ENCODE data around the gene FILIP1L.

Gene FILIP1L

GRCh38 chr3:99903869-99904268 is 210.4 kb downstream of the FILIP1L start:
- TF ChIP-seq EZH2phosphoT487 (IDR thresholded peaks at IDR 0.05; ENCODE audit: low read length), result no peak
- TF ChIP-seq EZH2 (optimal IDR thresholded peaks at IDR 0.05; ENCODE audit: low read depth, low read length), result no peak
- no peak for TF ChIP-seq CTCF (IDR thresholded peaks at IDR 0.05; ENCODE audit: low read length)
- no peaks in the 10 kb centered on the region for H3F3A ChIP-seq (ENCODE audit: insufficient read depth, low read length)
- peaks cover 15% of the 10 kb centered on the region for H3K4me1 ChIP-seq (ENCODE audit: low read length)
- H3K36me3 ChIP-seq (replicated peaks; ENCODE audit: insufficient read depth, low read length), result no peaks in the 10 kb centered on the region
- DNase-seq, result no peak
- no peak overlapping the region for H2AFZ ChIP-seq (ENCODE audit: low read length)
- no peaks in the 10 kb centered on the region for H4K20me1 ChIP-seq (ENCODE audit: insufficient read depth, low read length)
- no peak overlapping the region for H3K27ac ChIP-seq (ENCODE audit: low read length)
- no peak overlapping the region for H3K4me2 ChIP-seq (ENCODE audit: low read depth, low read length)
- no peaks in the 10 kb centered on the region for H3K9me2 ChIP-seq (replicated peaks; ENCODE audit: insufficient read depth, low read length)
- no peaks in the 10 kb centered on the region for H3K27me3 ChIP-seq (replicated peaks; ENCODE audit: insufficient read depth, low read length)
- H3K79me2 ChIP-seq (ENCODE audit: low read length), result no peaks in the 10 kb centered on the region
- no peak overlapping the region for H3K9ac ChIP-seq (ENCODE audit: low read length)
- H3K4me3 ChIP-seq (ENCODE audit: low read length), result no peak overlapping the region
- no peaks in the 10 kb centered on the region for H3K9me3 ChIP-seq (replicated peaks; ENCODE audit: insufficient read depth, low read length)

- Histone ChIP-seq H3F3A (ENCODE audit: insufficient read depth, low read length) (no peaks in the 10 kb centered on the region), H3K4me1 (ENCODE audit: low read length) (0 out of 2 replicates have a peak, but pooled peaks cover 4% of the 10 kb centered on the region), H3K4me3 (ENCODE audit: low read length) (no peak overlapping the region), H3K9ac (ENCODE audit: low read length) (no peak overlapping the region), H3K9me2 (replicated peaks; ENCODE audit: insufficient read depth, low read length) (no peaks in the 10 kb centered on the region), H3K79me2 (ENCODE audit: low read length) (no peaks in the 10 kb centered on the region), H2AFZ (ENCODE audit: low read length) (no peak overlapping the region), H4K20me1 (ENCODE audit: insufficient read depth, low read length) (no peaks in the 10 kb centered on the region), H3K4me2 (ENCODE audit: low read depth, low read length) (no peak overlapping the region), H3K36me3 (replicated peaks; ENCODE audit: insufficient read depth, low read length) (no peaks in the 10 kb centered on the region), H3K27ac (ENCODE audit: low read length) (no peak overlapping the region), H3K27me3 (replicated peaks; ENCODE audit: insufficient read depth, low read length) (no peaks in the 10 kb centered on the region), H3K9me3 (replicated peaks; ENCODE audit: insufficient read depth, low read length) (no peaks in the 10 kb centered on the region)
- TF ChIP-seq EZH2 (optimal IDR thresholded peaks at IDR 0.05; ENCODE audit: low read depth, low read length) (no peak), CTCF (IDR thresholded peaks at IDR 0.05; ENCODE audit: low read length) (no peak), EZH2phosphoT487 (IDR thresholded peaks at IDR 0.05; ENCODE audit: low read length) (no peak)
- DNase-seq, result no peak
Measured at GRCh38 chr3:99902091-99902490, 212.2 kb downstream of the FILIP1L start.

- Histone ChIP-seq H3K27ac (ENCODE audit: low read length) (no peak overlapping the region), H3K4me3 (ENCODE audit: low read length) (no peak overlapping the region), H3K9me3 (replicated peaks; ENCODE audit: insufficient read depth, low read length) (no peaks in the 10 kb centered on the region), H3K4me1 (ENCODE audit: low read length) (0 out of 2 replicates have a peak, but pooled peaks cover 4% of the 10 kb centered on the region), H3K36me3 (replicated peaks; ENCODE audit: insufficient read depth, low read length) (no peaks in the 10 kb centered on the region), H3K79me2 (ENCODE audit: low read length) (no peaks in the 10 kb centered on the region), H3K4me2 (ENCODE audit: low read depth, low read length) (no peak overlapping the region), H3F3A (ENCODE audit: insufficient read depth, low read length) (no peaks in the 10 kb centered on the region), H3K9ac (ENCODE audit: low read length) (no peak overlapping the region), H4K20me1 (ENCODE audit: insufficient read depth, low read length) (no peaks in the 10 kb centered on the region), H3K27me3 (replicated peaks; ENCODE audit: insufficient read depth, low read length) (no peaks in the 10 kb centered on the region), H3K9me2 (replicated peaks; ENCODE audit: insufficient read depth, low read length) (no peaks in the 10 kb centered on the region), H2AFZ (ENCODE audit: low read length) (no peak overlapping the region)
- TF ChIP-seq EZH2phosphoT487 (IDR thresholded peaks at IDR 0.05; ENCODE audit: low read length) (no peak), EZH2 (optimal IDR thresholded peaks at IDR 0.05; ENCODE audit: low read depth, low read length) (no peak), CTCF (IDR thresholded peaks at IDR 0.05; ENCODE audit: low read length) (no peak)
- DNase-seq, result no peak
Measured at GRCh38 chr3:99901200-99901926, 212.9 kb downstream of the FILIP1L start.

Measured in MM.1S (cell line).